Right renal pelvis (tissue), 4 donors: Measurements from ENCODE around the gene GTF2IRD1. TPM values are rescaled to one million over a fixed set of nuclear protein-coding genes. Genes with fewer than 3 reads are reported as not detected.
A peak's percentile ranks its signal among the peaks of the same experiment; 100 is the strongest.
"Not testable (repeated sequence)": the region's sequence is repeated elsewhere in the genome, so short reads cannot be mapped to it uniquely, and the experiment has no call there.

Experiments used
- DNase-seq, 4 donors: peaks; one replicate each; pipeline ENCODE4 v3.0.0-alpha.2; 2013; ENCODE audit warnings: low read depth in 4 of 4, low spot score in 3 of 4, missing footprints in 1 of 4
- polyA plus RNA-seq, 4 donors: library from polyadenylated mRNA; unstranded; fragments of 120-200 nt; gene quantifications; one replicate each; pipeline ENCODE4 v1.2.1, GENCODE V29; 2013; ENCODE audit not compliant: insufficient read length in 4 of 4

GTF2IRD1 gene
- polyA plus RNA-seq, 4 donors, result 50.6 to 56.2 (median 52.4) TPM

DNA sequence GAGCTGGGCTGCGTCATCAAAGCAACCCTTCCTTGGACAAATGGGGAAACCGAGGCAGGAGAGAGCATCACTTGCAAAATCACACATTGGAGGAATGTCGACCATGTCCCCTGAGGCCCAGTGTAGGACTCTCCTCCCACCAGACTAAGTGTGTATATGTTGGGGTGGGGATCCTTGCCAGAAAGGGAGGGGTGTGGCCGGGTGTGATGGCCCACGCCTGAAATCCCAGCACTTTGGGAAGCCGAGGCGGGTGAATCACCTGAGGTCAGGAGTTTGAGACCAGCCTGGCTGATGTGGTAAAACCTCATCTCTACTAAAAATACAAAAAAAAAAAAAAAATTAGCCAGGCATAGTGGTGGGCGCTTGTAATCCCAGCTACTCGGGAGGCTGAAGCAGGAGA is 23.3 kb upstream of the GTF2IRD1 start:
- DNase-seq, result not testable (repeated sequence)

DNA sequence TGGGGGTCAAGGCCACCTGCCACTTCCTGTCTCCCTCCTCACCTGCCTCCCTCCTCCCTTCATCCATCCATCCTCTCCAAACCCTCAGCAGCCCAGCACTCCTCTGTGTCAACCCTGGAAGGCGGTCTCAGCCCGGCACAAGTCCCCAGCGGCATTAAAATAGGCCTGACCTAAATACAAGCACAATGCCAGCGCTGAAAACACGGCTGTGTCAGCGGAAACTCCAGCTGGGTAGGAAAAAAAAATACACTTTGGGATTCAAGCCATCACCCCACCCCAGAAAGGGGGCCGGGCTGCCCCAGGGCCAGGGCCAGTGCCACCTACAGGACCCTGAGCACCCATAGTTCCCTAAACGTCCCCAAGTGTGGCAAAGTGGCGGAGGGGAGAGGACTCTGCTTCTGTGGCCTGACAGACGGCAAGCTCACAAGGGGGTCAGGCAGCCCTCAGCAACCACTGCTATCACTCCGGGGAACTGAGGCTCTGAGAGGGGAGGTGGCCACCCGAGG is 22.7 kb upstream of the GTF2IRD1 start:
- no peak for DNase-seq

DNA sequence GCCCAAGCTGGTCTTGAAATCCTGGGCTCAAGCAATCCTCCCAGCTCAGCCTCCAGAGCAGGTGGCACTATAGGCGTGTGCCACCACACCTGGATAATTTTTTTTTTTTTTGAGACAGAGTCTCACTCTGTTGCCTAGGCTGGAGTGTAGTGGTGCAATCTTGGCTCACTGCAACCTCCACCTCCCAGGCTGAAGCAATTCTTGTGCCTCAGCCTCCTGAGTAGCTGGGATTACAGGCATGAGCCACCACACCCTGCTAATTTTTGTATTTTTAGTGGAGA is 16.5 kb upstream of the GTF2IRD1 start:
- DNase-seq, result not testable (repeated sequence)

DNA sequence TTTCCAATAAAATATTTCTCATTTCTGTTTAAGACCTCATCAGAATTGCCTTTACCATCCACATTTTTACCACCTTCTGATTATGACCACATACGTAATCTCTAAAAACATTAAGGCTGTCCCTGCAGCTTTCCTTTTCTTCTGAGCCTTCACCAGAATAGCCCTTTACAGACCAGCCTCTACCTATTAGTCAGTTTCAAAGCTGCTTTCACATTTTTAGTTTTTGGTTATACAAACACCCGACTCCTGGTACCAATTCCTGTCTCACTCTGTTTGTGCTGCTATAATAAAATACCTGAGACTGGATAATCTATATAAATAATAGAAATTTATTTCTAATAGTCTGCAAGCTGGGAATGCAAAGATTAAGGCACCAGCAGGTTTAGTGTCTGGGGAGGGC is 15.4 kb upstream of the GTF2IRD1 start:
- DNase-seq, result no peak

DNA sequence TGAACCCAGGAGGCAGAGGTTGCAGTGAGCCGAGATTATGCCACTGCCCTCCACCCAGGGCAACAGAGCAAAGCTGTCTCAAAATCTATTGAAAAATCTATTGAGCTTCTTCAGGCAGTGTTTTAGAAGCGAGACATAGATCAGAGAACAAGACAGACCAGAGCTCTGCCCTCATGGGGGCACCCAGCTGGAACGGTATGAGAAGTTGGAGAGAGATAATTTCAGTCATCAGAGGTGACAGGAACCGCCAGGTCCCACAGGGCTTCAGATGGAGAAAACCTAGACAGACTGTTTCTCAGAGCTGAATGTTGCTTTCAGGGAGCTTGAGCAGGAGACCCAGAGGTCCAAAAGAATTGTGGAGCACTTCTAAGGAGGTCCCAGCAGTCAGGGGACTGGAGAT is 14.2 kb upstream of the GTF2IRD1 start:
- no peak for DNase-seq

DNA sequence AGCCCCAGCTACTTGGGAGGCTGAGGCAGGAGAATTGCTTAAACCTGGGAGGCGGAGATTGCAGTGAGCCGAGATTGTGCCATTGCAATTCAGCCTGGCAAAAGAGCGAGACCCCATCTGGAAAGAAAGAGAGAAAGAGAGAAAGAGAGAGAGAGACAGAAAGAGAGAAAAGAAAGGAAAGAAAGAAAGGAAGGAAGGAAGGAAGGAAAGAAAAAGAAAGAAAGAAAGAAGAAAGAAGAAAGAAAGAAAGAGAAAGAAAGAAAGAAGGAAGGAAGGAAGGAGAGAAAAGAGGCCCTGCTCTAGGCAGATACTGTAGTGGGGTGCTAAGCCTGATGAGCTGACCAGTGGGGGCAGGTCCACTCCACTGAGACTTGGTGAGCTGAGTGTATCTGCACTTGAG is 13.6 kb upstream of the GTF2IRD1 start:
- DNase-seq, result not testable (repeated sequence)

DNA sequence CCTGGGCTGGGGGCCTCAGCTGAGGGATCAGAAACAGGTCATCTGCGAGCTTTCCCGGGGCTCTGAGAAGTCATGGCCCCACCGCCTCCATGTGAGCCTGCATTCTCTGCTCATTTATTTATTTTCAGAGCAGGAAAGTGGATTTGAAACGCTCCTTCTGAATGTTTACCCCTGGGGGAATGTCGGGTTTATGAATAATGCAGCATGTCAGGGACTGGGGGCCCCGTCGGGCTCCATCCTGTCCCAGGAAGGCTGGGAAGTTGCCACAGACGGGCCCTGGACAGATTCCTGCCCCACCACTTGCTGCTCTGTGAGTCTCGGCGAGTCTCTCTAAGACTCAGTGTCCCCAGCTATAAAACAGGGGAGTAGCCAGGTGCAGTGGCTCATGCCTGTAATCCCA is 11.9 kb upstream of the GTF2IRD1 start:
- no peak for DNase-seq

DNA sequence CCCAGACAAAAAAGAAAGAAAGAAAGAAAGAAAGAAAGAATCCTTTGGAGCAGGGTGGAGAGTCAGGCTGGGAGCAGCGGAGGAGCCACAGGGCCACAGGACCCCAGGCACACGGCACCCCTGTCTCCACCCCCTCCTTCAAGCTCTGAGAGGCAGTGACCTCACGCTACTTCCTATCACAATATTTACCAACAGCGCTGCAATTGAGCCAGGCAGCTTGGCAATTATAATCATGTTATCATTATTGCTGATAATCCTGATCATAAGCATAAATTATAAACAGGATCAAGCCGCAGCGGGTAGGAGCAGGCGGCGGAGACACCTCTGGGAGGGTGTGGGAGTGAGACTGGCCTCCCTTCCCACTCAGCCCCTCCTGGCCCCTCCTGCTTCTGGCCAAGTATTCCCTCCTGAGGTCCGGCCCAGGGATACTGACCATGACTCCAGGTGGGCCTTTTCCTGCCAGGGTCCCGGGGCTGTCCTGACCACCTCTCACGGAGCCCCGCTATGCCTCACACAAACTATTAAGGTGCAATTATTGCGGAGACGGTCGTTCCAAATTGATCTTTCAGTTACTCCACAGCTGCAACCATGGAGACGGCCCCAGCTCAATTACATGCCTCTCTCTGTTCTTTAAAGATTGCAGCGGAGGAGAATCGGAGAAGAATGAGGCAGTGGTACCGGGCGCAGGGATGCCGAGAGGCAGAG is 10.0 kb upstream of the GTF2IRD1 start:
- no peak for DNase-seq

DNA sequence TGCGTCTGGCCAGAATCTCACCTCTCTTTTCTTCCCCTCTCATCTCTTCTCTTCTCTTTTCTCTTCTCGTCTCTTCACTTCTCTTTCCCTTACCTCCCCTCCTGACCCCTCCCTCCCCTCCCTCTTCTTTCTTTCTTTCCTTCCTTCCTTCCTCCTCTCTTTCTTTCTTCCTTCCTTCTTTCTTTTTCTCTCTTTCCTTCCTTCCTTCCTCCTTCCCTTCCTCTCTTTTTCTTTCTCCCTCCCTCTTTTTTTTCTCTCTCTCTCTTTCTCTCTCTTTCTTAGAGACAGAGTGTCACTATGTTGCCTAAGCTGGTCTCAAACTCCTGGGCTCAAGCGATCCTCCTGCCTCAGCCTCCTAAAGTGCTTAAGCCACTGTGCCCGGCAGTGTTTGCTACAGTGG is 4.6 kb upstream of the GTF2IRD1 start:
- no peak for DNase-seq

DNA sequence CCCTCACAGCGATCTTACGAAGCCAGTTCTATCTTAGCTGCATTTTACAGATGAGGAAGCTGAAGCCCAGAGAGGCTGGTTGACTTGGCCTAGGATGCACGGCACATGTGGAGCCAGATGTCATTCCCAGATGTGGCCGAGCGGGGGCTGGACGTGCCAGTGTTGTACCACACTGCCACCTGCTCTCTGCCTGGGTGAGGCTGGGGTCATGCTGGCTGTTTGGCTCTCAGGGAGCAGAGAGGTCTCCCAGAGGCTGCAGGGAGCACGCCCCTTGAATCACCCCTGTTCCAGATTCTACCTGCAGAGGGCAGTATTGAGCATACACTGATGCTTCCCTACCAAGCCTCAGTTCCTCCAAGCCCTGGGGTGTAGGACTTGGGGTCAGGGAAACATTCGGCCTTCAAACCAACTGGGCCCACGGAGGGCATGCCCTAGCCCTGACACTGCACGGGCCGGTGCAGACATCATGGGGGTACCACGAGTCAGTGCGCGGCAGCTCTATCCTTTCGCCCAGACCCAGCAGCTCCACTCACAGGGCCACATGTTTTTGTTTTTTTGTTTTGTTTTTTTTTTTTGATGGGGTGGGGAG is 3.8 kb upstream of the GTF2IRD1 start:
- DNase-seq, result no peak

DNA sequence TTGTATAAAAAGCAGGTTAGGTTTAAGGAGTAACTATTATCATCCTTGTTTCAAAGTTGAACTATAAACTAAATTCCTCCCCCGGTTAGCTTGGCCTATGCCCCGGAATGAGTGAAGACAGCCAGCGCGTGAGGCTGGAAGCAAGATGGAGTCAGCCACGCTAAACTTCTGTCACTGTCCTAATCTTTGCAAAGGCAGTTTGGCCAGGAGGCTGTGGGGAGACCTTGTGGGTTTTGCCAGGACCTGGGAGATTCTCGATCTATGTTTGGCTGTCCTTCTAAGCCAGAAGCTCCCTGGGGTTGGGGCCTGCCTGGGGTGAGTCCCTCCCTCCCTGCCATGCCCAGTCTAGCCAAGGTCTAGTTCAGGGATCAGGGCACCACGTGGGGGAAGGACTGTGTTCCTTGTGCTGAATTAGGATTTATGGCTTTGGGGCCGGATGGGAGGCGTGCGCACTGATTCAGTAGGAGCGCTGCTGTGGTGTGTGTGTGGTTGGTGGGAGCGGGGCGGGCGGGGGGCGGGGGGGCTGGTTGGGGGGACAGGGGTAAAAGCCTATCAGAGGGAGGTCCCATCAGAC is 871 bp upstream of the GTF2IRD1 start:
- peak in 2 of 4 donors; percentile 43 to 73 for DNase-seq

DNA sequence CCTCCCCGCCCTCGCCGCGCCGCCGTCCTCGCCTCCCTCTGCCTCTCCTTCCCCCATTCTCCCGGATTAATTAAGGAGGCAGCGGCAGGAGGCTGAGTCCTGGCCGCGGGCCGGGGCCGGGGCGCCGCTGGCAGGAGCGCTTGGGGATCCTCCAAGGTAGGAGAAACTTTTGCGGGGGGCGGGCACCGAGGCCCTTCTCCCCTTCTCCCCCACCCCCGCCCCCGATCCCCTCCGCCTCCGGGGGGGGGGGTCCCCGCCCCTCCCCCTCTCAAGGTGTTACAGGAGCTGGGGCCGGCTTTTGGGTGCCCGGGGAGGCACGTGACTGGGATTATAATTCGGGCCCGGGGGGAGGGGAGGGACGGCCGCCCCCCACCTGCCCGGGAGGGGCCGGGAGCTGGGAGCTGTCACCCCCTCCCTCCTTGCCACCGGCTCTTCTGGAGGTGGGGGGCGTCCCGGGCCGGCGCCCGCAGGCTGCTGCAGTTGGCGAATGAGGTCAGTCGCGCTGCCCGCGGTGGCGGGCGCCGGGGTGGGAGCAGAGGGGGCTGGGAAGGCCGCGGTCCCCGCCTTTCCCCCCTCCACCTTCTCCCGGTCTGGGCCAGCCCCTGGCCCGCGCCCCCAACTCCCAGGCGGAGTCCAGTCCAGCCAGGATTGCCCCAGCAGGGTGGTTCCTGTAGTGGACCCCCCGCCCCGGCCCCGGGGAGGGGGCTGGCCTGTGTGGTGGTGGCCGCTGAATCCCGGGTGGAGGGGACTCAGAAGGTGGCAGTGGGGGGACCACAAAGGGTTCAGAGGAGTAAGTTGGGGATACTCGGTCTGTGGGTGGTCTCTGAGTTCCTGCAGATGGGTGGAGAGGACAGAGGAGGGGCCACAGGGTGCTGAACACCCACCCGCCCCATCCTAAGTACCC is 567 bp downstream of the GTF2IRD1 start:
- no peak for DNase-seq

DNA sequence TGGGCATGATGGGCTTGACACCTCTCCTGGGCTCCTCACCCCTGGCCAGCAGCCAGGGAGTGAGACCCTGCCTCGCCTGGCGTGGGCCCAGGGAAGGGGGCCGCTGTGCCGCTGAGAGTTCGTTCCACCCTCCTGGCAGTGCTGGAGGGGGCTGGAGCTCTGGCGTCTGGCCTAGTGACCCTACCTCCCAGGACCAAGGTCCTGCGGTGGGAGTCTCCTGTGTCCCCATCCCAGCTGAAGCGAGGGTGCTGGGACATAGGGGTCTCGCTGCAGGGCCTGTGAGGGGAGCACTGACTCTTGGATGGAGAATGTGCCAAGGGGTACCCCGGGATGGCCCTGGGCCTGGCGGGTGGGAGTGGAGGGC is 1.2 kb downstream of the GTF2IRD1 start:
- no peak for DNase-seq

DNA sequence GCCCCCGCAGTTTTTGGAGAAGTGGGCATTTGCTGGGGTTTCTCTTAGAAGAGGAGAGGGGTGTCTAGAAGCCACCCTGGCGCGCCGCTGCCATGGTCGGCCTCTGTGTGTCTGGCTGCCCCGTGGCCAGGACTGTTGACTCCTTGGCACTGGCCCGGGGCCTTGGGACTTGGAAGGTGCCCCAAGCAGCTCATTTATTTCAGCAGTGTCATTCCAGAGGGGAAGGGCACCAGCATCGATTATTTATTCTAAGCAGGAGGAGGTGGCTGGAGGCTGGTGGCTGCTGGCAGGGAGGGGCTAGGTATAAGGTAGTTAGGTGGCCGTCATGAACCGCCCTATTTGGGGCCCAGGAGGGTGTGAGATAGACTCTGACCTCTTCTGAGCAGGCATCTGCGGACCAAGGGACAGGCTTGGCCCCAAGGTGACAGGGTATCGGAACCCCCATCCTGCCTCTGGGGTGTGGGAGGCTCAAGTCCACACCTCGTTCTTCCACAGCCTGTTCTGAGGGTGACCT is 1.6 kb downstream of the GTF2IRD1 start:
- no peak for DNase-seq

DNA sequence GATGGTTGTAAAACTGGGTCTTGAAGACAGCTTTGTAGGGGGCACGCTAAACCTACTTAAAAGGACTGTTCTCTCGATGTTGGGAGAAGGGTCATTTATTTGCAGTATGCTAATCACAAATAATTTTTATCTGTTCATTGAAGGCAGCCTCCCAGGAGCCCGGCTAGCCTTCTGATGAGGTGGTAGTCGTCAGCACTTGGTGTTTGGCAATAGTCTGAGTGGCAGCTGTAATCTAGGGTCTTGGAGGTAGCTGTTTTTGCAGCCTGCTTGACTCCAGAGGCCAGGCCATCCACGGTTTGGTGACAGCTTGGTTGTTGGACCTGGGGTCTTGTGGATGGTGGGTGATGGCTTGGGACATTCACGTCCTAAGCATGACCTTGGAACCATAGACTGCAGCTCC is 2.2 kb downstream of the GTF2IRD1 start:
- DNase-seq, result no peak

DNA sequence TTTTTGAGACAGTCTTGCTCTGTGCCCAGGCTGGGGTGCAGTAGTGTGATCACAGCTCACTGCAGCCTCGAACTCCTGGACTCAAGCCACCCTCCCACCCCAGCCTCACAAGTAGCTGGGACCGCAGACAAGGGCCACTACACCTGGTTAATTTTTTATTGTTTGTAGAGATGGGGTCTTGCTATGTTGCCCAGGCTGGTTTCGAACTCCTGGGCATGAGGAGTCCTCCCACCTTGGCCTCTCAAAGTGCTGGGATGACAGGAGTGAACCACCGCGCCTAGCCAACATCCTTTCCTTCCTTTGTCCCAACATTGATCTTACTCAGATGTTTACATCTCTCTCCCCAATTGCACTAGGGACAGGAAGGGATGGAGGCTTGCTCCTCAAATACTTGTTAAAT is 3.3 kb downstream of the GTF2IRD1 start:
- DNase-seq, result no peak

DNA sequence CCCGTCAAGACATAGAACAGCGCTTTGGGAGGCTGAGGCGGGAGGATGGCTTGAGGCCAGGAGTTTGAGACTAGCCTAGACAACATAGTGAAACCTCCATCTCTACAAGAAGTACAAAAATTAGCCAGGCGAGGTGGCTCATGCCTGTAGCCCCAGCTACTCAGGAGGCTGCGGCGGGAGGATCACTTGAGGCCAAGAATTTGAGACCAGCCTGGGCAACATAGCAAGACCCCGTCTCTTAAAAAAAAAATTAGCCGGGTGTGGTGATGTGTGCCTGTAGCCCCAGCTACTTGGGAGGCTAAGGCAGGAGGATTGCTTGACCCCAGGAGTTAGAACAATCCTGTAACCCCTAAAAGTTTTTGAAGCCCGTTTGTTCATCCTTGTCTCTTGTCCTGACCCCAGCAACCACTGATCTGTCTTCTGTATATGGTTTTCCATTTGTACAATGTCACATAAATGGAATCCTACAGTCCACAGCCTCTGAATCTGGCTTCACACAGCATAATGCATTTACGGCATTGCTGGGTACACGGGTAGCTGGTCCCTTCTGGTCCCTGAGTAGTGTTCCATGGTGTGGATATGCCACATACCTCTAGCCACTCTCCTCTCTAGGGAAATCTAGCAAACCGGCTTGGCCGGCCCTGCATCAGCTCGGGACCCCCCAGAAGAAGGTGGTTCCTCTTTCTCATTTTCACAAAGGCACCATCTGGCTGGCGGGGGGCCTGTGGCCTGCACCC is 8.4 kb downstream of the GTF2IRD1 start:
- DNase-seq, result no peak

DNA sequence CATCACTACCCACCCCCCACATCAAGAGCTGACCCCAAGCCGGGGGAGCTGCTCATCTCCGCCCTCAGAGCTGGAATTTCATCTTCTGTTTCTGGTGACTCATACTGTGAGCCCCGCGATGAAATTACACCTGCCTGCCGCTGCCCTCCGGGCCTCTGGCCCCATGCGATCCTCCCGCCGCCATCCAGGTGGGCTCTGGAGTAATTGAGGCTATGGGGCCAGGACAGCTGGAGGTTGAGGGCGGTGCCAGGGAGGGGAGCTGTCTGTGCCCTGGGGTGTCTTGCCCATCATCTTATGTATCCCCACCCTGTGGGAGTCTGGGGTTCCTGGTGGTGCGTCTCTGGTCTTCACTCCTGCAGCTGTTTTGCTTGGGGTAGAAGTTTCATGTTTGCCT is 9.0 kb downstream of the GTF2IRD1 start:
- DNase-seq, result no peak

DNA sequence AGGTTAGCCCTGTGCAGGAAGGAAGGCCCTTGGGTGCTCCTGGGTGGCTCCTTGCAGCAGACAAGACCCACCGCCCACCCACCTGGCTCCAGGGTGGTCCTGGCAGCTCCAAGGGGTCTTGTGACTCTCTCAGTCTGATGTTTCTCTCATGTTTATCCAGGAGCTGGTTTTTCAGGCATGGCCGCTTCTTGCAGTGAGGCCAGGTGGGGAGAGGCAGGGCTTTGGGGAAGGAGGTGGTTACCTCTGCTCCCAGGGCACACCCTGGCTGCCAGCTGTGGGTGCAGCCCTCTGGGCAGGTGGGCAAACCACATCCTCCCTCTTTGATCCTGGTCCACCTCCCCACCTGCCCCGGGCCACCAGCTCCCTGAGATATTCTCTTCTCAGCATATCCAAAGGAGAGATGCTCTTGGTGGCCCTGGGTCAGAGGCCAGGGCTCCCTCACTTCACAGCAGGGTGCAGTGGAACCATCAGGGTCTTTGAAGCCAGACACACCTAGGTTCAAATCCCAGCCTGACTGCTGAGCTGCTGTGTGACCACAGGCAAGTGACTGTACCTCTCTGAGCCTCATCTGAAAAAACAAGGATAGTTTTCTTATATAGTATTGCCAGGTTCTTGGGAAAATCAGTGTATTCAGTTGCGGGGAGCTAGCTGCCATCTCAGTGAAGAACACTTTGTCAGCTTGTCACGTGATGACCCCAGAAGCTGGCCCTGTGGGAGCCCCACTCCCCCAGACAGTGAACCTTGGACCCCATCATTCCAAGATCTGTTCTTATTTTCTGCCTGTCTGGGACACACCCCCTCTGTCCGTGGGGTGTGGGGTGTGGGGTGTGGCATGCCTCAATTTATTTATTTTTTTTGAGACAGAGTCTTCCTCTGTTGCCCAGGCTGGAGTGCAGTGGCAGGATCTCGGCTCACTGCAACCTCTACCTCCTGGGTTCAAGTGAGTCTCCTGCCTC is 11.5 kb downstream of the GTF2IRD1 start:
- DNase-seq, result no peak
